Spleen (tissue), 13 donors: Measurements from ENCODE around the gene DCLRE1A. TPM values are rescaled to one million over a fixed set of nuclear protein-coding genes. Genes with fewer than 3 reads are reported as not detected.
A peak's percentile ranks its signal among the peaks of the same experiment; 100 is the strongest.

ENCODE experiments used
- DNase-seq: peaks from one replicate; pipeline ENCODE4 v3.0.0-alpha.2; 2020
- H3K27ac ChIP-seq, 8 donors: fragments of 200-600 bp; sonication (generic) in 7 of 8; 1 replicate in 4 of 8; 2 replicates in 4 of 8; pipeline versions ENCODE4 v1.5.0 to v1.8.0; 2016 to 2021; ENCODE audit warnings: inconsistent platforms in 4 of 8, mild to moderate bottlenecking in 4 of 8, moderate library complexity in 1 of 8
- H3K27me3 ChIP-seq, 7 donors: fragments of 200-600 bp; sonication (generic) in 6 of 7; replicated peaks in 1 of 7; 1 replicate in 4 of 7; 2 replicates in 3 of 7; pipeline versions ENCODE4 v1.5.0 to v1.8.0; 2016 to 2021; ENCODE audit warnings: inconsistent platforms in 3 of 7, mild to moderate bottlenecking in 1 of 7
- H3K36me3 ChIP-seq, 6 donors: fragments of 200-600 bp; sonication (generic) in 5 of 6; 1 replicate in 4 of 6; 2 replicates in 2 of 6; pipeline versions ENCODE4 v1.5.0 to v1.8.0; 2016 to 2021; ENCODE audit warnings: inconsistent platforms in 2 of 6
- H3K4me1 ChIP-seq, 6 donors: fragments of 200-600 bp; sonication (generic) in 5 of 6; 1 replicate in 3 of 6; 2 replicates in 3 of 6; pipeline versions ENCODE4 v1.5.0 to v1.8.0; 2016 to 2021; ENCODE audit warnings: inconsistent platforms in 3 of 6
- H3K4me3 ChIP-seq, 8 donors: fragments of 200-600 bp; sonication (generic) in 7 of 8; 1 replicate in 4 of 8; 2 replicates in 4 of 8; pipeline versions ENCODE4 v1.5.0 to v1.8.0; 2016 to 2021; ENCODE audit warnings: inconsistent platforms in 4 of 8, mild to moderate bottlenecking in 4 of 8, moderate library complexity in 2 of 8
- H3K9me3 ChIP-seq, 8 donors: fragments of 200-600 bp; sonication (generic) in 7 of 8; 1 replicate in 4 of 8; 2 replicates in 4 of 8; pipeline versions ENCODE4 v1.5.0 to v1.8.0; 2016 to 2021; ENCODE audit warnings: inconsistent platforms in 4 of 8
- POLR2A ChIP-seq, 3 donors: fragments of 450-650 bp; IDR thresholded peaks; one replicate each; pipeline ENCODE4 v1.5.1; 2017; ENCODE audit warnings: antibody characterized with exemption in 3 of 3, mild to moderate bottlenecking in 1 of 3
- POLR2AphosphoS5 ChIP-seq, 3 donors: sonication (generic); formaldehyde crosslinking; IDR thresholded peaks; one replicate each; pipeline ENCODE4 v1.5.1; 2017; ENCODE audit warnings: antibody characterized with exemption in 3 of 3
- WGBS, 5 donors: extraction: QIAGEN DNeasy Blood & Tissue Kit in 3 of 5; methylation state at CpG; one replicate each; pipeline versions ENCODE4 v1.1.5 to v1.1.7; 2013 to 2018; 5-methylcytosine and 5-hydroxymethylcytosine counted together
- intact Hi-C: fragments of 100-400 bp; cut with DNase I; formaldehyde crosslinking; loops from one replicate; pipeline ENCODE4 v1.15.0; 2023; ENCODE audit warnings: low total_unique reads
- long read RNA-seq, 2 donors: transcript quantifications; one replicate each; lab custom pipeline, GENCODE V29; 2026
- polyA plus RNA-seq, 3 donors: library from polyadenylated mRNA; stranded (reverse); fragments of 200-250 nt; gene quantifications; one replicate each; pipeline ENCODE4 v1.2.1, GENCODE V29; 2013
- total RNA-seq, 7 donors: library from RNA; depleted of rRNA in 3 of 7; stranded (reverse); fragments of >200 nt in 3 of 7; fragmentation: NEBNext Ultra II Directional in 4 of 7; extraction: Animal tissue kit (Norgen Biotek cat#: 25700) in 4 of 7; gene quantifications; one replicate each; pipeline versions ENCODE4 v1.1.0 to v1.2.1, GENCODE V29; 2016 to 2021
- TF ChIP-seq, protein P1 (sequence below), 11 experiments: fragments of 200-600 bp in 7 of 11; fragments of 450-650 bp in 4 of 11; sonication (generic) in 4 of 11; IDR thresholded peaks in 8 of 11; conservative IDR thresholded peaks in 3 of 11; 1 replicate in 7 of 11; 2 replicates in 4 of 11; pipeline versions ENCODE4 v1.4.0 to v1.8.0; 2016 to 2021; ENCODE audit warnings: antibody characterized with exemption in 11 of 11, inconsistent platforms in 4 of 11, mild to moderate bottlenecking in 1 of 11
- donor health status: healthy with polysubstance abuse.
- donor health status: DM: no; HTN: no; CAD: no; lungs with moderate emphysema.
- donor health status: DM: no; HTN: no; CAD: no.
- donor health status: Bipolar disorder and iron deficiency.
- donor health status: healthy.
- donor health status: DM: no; HTN: no; CAD: no.
- donor health status: DM: yes; HTN: yes; CAD: no.

DCLRE1A gene
- total RNA-seq = 1 to 10 TPM; 5.2 to 8.3 (median 6.4) TPM
- 1 to 10 TPM; 2.1 to 3.4 (median 3.1) TPM for polyA plus RNA-seq
- long read RNA-seq, donor 1, full-length matches to known transcripts = 1 of 1 reads
- long read RNA-seq, donor 1, partial matches to known transcripts = 0 of 1 reads
- long read RNA-seq, donor 1, other reads (novel, unspliced or antisense) = 0 of 1 reads
- long read RNA-seq, donor 2, full-length matches to known transcripts = 1 of 1 reads
- long read RNA-seq, donor 2, partial matches to known transcripts = 0 of 1 reads
- long read RNA-seq, donor 2, other reads (novel, unspliced or antisense) = 0 of 1 reads

DNA sequence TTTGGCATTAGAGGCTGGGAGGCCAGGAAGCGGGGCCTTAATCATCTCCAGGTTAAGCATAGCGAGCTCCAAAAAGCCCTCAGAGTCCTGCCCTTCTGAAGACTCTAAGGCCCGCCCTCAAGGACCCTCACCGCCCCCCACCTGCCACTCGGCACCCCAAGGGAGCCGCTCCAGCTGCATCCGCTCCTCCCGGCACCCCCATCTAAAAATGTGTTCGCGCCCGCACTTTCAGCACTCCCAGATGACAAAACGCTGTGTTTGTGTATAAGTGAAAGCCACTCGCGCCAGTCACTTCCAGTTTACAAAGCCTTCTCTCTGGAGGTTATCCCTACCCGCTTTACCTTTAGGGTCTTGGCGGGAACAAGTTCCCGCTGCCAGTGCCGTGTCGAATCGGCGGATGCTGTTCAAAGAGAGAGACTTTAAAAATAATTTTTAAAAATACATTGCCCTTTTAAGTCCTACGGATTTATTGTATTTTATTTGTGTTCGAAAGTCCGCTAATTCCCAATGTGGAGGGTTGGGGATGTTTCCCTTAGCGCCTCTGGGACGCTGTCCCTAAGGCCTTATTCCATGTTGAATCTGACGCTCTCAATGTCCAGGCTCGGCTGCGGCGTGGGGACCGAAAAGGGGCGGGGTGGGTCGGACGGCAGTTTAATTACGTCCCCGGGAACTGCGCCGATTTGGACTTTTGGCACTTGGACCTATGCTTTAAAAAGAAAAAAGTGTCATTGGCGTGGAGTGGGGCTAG is at the start of gene DCLRE1A, which contains the start of gene NHLRC2:
Gene DCLRE1A (minus strand): TSS at position 70 of the 748 bp plus-strand sequence. CDS start 900 bp downstream, outside the sequence.
Gene NHLRC2 (plus strand): TSS at position 649 of the 748 bp plus-strand sequence. CDS start 212 bp downstream, outside the sequence.
- H3K4me3 ChIP-seq = peak within 1 kb of the TSS; percentile 61 to 93 (median 89)
- H3K9me3 ChIP-seq = no peaks in the 10 kb centered on the region
- peaks cover 34 to 77% (median 67%) of the 10 kb centered on the region in 6 donors for H3K4me1 ChIP-seq
- TF ChIP-seq, protein P1, sequence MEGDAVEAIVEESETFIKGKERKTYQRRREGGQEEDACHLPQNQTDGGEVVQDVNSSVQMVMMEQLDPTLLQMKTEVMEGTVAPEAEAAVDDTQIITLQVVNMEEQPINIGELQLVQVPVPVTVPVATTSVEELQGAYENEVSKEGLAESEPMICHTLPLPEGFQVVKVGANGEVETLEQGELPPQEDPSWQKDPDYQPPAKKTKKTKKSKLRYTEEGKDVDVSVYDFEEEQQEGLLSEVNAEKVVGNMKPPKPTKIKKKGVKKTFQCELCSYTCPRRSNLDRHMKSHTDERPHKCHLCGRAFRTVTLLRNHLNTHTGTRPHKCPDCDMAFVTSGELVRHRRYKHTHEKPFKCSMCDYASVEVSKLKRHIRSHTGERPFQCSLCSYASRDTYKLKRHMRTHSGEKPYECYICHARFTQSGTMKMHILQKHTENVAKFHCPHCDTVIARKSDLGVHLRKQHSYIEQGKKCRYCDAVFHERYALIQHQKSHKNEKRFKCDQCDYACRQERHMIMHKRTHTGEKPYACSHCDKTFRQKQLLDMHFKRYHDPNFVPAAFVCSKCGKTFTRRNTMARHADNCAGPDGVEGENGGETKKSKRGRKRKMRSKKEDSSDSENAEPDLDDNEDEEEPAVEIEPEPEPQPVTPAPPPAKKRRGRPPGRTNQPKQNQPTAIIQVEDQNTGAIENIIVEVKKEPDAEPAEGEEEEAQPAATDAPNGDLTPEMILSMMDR (IDR thresholded peaks at IDR 0.05 in 8 of 11, conservative IDR thresholded peaks at IDR 0.05 in 3 of 11) = peak in 1 of 11 experiments; percentile 6
- TF ChIP-seq POLR2A (IDR thresholded peaks at IDR 0.05) (peak in 1 of 3 donors; percentile 1), POLR2AphosphoS5 (IDR thresholded peaks at IDR 0.05) (peak; percentile 29 to 56 (median 52))
- 0% methylated on average over 38 to 39 of the region's 39 CpGs for WGBS, 5 donors
- peaks cover 0 to 18% (median 4%) of the 10 kb centered on the region in 6 donors for H3K36me3 ChIP-seq
- peak within 1 kb of the TSS; percentile 82 to 97 (median 95) for H3K27ac ChIP-seq
- intact Hi-C loops = no loop called here
- H3K27me3 ChIP-seq = no peaks in the 10 kb centered on the region
- DNase-seq = peak; percentile 93

DNA sequence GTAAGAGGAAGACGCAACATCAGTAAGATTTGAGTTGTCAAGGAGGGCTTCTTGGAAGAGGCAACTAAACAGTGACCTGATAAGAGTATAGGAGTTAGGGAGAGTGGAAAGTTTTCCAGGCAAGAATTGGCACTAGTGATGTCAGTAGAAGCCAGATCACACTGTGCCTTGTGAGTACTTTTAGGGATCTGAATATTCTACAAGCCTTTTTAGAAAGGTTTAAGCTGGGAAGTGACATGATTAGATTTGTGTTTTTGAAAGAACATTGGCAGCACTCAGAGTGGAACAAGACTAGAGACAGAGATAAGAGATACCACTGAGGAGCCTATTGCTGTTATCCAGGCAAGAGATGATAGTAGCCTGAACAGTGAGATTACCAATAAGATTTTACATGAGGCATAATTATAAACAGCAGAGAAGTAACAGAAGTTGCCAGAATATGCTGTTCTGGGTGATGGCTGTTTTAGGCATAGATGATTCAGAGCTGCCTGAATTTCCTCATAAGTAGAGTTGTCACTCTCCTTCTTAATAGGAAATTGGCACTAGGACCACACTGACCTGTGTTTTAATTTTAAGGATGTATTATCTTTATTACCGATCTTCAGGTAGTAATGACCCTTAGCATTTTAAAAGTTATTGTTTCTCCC is 46.2 kb upstream of the DCLRE1A start:
- Histone ChIP-seq H3K4me3 (no peak overlapping the region), H3K27me3 (no peaks in the 10 kb centered on the region), H3K9me3 (no peaks in the 10 kb centered on the region), H3K27ac (no peak overlapping the region), H3K4me1 (no peaks in the 10 kb centered on the region), H3K36me3 (peaks cover 0 to 85% (median 45%) of the 10 kb centered on the region in 6 donors)
- no peak for DNase-seq
- TF ChIP-seq POLR2AphosphoS5 (IDR thresholded peaks at IDR 0.05) (no peak), POLR2A (IDR thresholded peaks at IDR 0.05) (no peak)
- TF ChIP-seq, protein P1 (IDR thresholded peaks at IDR 0.05 in 8 of 11, conservative IDR thresholded peaks at IDR 0.05 in 3 of 11) = no peak
- 92 to 99% (median 95%) methylated on average over 2 of the region's 2 CpGs for WGBS, 5 donors
- intact Hi-C loops = no loop called here

DNA sequence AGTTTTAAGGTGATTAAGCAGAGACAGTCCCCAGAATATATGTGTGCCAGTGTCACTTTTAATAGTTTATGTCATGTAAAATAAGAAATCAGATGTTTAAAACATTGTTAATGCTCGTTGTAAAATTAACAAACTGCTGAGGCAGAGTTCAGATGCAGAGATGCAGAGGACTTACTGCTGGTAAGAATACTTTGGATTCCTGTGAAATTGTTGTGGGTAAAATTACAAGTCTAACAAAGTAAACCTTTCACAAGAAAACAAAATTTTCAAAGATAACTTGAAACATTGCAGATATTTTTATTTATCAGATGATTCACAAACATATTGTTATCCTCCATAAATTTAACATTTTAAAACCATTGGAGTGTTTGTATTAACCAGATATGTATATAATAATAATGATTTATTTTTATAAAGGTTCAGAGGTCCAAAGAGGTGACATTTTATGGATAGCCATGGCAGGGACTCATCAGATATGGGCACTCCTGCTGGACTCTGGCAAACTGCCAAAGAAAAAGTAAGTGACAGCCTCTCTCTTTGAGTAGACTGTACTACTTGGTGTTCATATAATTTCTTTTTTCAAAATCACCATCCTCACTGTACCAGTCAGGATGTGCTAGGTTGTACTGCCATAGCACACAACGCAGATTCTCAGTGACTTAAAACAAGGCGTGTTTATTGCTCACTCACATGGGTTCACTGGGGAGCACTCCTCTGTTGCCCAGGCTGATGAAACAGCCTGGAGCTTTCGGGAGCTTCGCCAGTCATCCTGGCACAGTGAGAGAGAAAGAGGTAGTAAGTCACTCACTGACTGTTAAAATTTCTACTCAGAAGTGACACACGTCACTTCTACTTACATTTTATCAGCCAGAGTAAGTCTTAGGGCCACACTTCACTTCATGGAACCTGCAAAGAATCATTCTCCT is 44.1 kb upstream of the DCLRE1A start:
- H3K27ac ChIP-seq = no peak overlapping the region
- H3K36me3 ChIP-seq = peaks cover 0 to 79% (median 34%) of the 10 kb centered on the region in 6 donors
- intact Hi-C loops = no loop called here
- H3K4me1 ChIP-seq = no peaks in the 10 kb centered on the region
- H3K27me3 ChIP-seq = no peaks in the 10 kb centered on the region
- no peak for TF ChIP-seq POLR2A (IDR thresholded peaks at IDR 0.05)
- TF ChIP-seq POLR2AphosphoS5 (IDR thresholded peaks at IDR 0.05) = no peak
- TF ChIP-seq, protein P1 (IDR thresholded peaks at IDR 0.05 in 8 of 11, conservative IDR thresholded peaks at IDR 0.05 in 3 of 11) = no peak
- no peak for DNase-seq
- H3K4me3 ChIP-seq = no peak overlapping the region
- WGBS, 5 donors = 79 to 90% (median 86%) methylated on average over 6 of the region's 6 CpGs
- H3K9me3 ChIP-seq = no peaks in the 10 kb centered on the region
